ENCODE measurements around the gene NDUFA1.
"Not testable (repeated sequence)": the region's sequence is repeated elsewhere in the genome, so short reads cannot be mapped to it uniquely, and the experiment has no call there.

NDUFA1 gene

DNA sequence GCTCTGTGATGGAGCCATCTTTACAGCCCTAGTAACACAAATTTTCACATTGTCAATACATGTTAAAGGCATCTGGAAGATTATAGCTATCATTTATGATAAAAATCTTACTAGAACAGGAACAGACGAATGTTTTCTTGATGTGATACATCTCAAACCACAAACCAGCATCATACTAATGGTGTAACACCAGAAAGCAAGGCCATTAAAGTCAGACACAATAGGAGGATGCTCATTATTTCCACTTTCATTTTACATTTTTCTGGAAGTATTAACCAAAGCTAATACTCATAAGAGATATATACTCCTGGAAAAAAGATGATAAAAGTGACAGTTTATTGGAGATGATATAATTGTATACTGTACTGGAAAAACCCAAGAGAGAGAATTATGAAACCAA, 29.3 kb downstream of the NDUFA1 start:
- DNase-seq (ENCODE audit: low read depth in 2 of 2), result no peak

DNA sequence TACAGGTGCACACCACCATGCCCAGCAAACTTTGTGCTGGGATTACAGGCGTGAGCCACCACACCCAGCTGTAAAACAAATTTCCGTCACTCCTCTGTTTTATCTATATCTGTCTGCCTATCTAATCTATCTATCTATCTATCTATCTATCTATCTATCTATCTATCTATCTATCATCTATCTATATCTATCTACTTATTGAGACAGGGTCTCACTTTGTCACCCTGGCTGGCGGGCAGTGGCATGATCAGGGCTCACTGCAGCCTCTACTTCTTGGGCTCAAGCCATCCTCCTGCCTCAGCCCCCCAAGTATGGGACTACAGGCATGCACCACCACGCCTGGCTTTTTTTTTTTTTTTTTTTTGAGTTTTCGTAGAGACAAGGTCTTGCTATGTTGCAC, 44.7 kb downstream of the NDUFA1 start:
- DNase-seq (ENCODE audit: low read depth in 2 of 2), result no peak

DNA sequence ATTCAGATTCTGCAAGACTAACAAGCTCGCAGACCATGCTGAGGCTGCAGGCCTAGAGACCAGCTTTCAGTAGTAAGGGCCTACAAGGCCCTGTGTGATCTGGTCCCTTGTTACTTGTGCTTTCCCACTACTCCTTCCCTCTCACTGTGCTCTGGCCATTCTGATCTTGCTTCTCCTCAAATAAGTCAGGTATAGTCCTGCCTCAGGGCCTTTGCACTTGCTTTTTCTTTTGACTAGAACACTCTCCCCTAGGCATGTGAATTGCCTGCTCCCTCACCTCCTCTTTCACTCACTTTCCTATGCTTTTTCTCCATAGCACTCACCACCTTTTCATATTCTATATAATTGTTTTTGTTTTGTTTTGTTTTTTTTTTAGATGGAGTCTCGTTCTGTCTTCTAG, 46.2 kb downstream of the NDUFA1 start:
- no peak for DNase-seq (ENCODE audit: low read depth in 2 of 2)

DNA sequence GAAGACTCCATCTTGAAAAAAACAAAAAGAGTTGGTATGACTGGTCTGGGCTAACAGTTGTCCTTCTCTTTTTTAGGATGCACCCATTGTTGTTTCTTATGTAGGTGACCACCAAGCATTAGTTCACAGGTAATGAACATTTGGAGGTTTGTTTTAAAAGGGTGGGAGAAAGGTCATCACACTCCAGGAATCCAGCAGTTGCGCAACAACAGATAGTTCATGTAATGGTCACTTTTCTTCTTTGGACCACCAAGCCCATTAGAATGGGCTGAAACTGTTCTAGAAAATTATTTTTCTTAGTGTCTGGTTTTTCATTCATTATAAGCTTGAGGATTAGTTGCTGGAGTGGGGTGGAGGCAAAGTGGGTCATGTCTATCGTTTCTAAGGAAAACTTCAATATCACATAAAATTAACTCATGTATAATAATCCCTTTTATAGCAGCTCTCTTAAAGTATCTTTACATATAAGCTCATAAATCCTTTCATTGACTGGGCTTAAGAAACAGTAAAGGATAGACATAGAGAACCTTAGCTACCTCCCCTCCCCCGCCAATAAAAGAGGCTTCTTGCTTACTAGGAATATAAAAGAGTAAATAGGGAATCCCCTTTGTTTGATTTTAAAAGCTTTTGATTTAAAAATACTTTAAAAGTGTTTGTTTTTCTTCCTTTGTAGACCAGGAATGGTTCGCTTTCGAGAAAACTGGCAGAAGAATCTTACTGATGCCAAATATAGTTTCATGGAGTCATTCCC, 48.4 kb downstream of the NDUFA1 start:
- no peak for DNase-seq (ENCODE audit: low read depth in 2 of 2)

DNA sequence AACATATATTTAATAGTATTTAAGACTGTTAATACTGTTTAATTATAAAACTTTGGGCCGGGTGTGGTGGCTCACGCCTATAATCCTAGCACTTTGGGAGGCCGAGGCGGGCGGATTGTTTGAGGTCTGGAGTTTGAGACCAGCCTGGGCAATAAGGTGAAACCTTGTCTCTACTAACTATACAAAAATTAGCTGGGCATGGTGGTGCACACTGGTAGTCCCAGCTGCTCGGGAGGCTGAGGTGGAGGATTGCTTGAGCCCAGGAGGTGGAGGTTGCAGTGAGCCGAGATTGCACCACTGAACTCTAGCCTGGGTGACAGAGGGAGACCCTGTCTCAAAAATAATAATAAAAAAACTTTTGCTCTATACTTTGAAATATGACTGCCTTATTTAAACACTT, 50.8 kb downstream of the NDUFA1 start:
- not testable (repeated sequence) for DNase-seq (ENCODE audit: low read depth in 2 of 2)

Measured in fibroblast of skin of left quadriceps (primary cell).